GM10266 (cell line): ENCODE measurements around the gene UFC1.

Experiments
- DNase-seq: peaks from one replicate; pipeline ENCODE4 v3.0.0; 2012; ENCODE audit errors: extremely low spot score
- CTCF ChIP-seq: IDR thresholded peaks from 2 replicates; pipeline ENCODE4 v1.5.1; 2012; ENCODE audit warnings: mild to moderate bottlenecking, low read depth; ENCODE audit not compliant: control insufficient read depth, insufficient read depth; ENCODE audit errors: missing control alignments

The UFC1 gene

GRCh38 chr1:161128591-161129420, 25.0 kb upstream of the UFC1 start:
- DNase-seq: no peak
- TF ChIP-seq CTCF: no peak

- TF ChIP-seq CTCF: no peak
- DNase-seq: no peak
Observed at GRCh38 chr1:161130266-161130665, 23.5 kb upstream of the UFC1 start.

- no peak for TF ChIP-seq CTCF
- DNase-seq: no peak
Observed at GRCh38 chr1:161131523-161132409, 22.0 kb upstream of the UFC1 start.

GRCh38 chr1:161132410-161133219, 21.2 kb upstream of the UFC1 start, which contains the start of gene DEDD:
Gene DEDD, minus strand, starts transcription at chr1:161132667. Its CDS starts 8,205 bp downstream, at chr1:161124462.
- peak; percentile 6 for TF ChIP-seq CTCF
- peak; percentile 96 for DNase-seq

GRCh38 chr1:161133220-161133740, 20.5 kb upstream of the UFC1 start:
- no peak for TF ChIP-seq CTCF
- DNase-seq: no peak

- TF ChIP-seq CTCF: no peak
- DNase-seq: no peak
Observed at GRCh38 chr1:161137881-161138280, 15.9 kb upstream of the UFC1 start.
